HEK293T (cell line): Measurements from ENCODE around the gene STT3B.

Source experiments
- ARNT ChIP-seq: fragments of 450-650 bp; IDR thresholded peaks from 2 replicates; pipeline ENCODE4 v1.6.1; 2017; ENCODE audit warnings: mild to moderate bottlenecking
- CTBP1 ChIP-seq: fragments of 450-650 bp; IDR thresholded peaks from 2 replicates; pipeline ENCODE4 v1.6.1; 2016; ENCODE audit warnings: borderline replicate concordance
- ELF4 ChIP-seq: fragments of 450-650 bp; IDR thresholded peaks from 2 replicates; pipeline ENCODE4 v1.6.1; 2017; ENCODE audit warnings: antibody characterized with exemption
- FOXA1 ChIP-seq: fragments of 450-650 bp; IDR thresholded peaks from 2 replicates; pipeline ENCODE4 v1.6.1; 2016; ENCODE audit warnings: mild to moderate bottlenecking
- FOXM1 ChIP-seq: fragments of 450-650 bp; IDR thresholded peaks from 2 replicates; pipeline ENCODE4 v1.6.1; 2017; ENCODE audit warnings: mild to moderate bottlenecking, borderline replicate concordance
- HDGF ChIP-seq: fragments of 450-650 bp; IDR thresholded peaks from 2 replicates; pipeline ENCODE4 v1.6.1; 2017; ENCODE audit warnings: antibody characterized with exemption, borderline replicate concordance
- L3MBTL2 ChIP-seq: fragments of 450-650 bp; conservative IDR thresholded peaks from 2 replicates; pipeline ENCODE4 v1.6.1; 2016; ENCODE audit warnings: mild to moderate bottlenecking
- LEF1 ChIP-seq: fragments of 450-650 bp; IDR thresholded peaks from 2 replicates; pipeline ENCODE4 v1.6.1; 2017; ENCODE audit warnings: mild to moderate bottlenecking, borderline replicate concordance
- PKNOX1 ChIP-seq: fragments of 450-650 bp; IDR thresholded peaks from 2 replicates; pipeline ENCODE4 v1.6.1; 2016
- SP1 ChIP-seq: fragments of 450-650 bp; IDR thresholded peaks from 2 replicates; pipeline ENCODE4 v1.6.1; 2017
- SUZ12 ChIP-seq: fragments of 450-650 bp; IDR thresholded peaks from 2 replicates; pipeline ENCODE4 v1.6.1; 2016; ENCODE audit warnings: mild to moderate bottlenecking
- TARDBP ChIP-seq: fragments of 450-650 bp; IDR thresholded peaks from 2 replicates; pipeline ENCODE4 v1.6.1; 2016
- ZNF384 ChIP-seq: fragments of 450-650 bp; IDR thresholded peaks from 2 replicates; pipeline ENCODE4 v1.6.1; 2016

- TF ChIP-seq L3MBTL2 = no peak
- no peak for TF ChIP-seq LEF1
- TF ChIP-seq TARDBP = no peak
- TF ChIP-seq SP1 = no peak
- TF ChIP-seq HDGF = no peak
- TF ChIP-seq ELF4 = no peak
- TF ChIP-seq ARNT = no peak
- no peak for TF ChIP-seq ZNF384
- no peak for TF ChIP-seq SUZ12
- TF ChIP-seq FOXA1 = no peak
- no peak for TF ChIP-seq PKNOX1
- no peak for TF ChIP-seq FOXM1
- TF ChIP-seq CTBP1 = no peak
Observed at GRCh38 chr3:31622636-31623288, 90.0 kb downstream of the STT3B start.
